ENCODE data around the gene IMPG1. TPM values are rescaled to one million over a fixed set of nuclear protein-coding genes. Genes with fewer than 3 reads are reported as not detected.

The IMPG1 gene
- total and polyA plus RNA-seq, 10 of the 15 experiments (the other 5 are each of a cell fraction or from before 2014, with no cell fraction given), result not detected

DNA sequence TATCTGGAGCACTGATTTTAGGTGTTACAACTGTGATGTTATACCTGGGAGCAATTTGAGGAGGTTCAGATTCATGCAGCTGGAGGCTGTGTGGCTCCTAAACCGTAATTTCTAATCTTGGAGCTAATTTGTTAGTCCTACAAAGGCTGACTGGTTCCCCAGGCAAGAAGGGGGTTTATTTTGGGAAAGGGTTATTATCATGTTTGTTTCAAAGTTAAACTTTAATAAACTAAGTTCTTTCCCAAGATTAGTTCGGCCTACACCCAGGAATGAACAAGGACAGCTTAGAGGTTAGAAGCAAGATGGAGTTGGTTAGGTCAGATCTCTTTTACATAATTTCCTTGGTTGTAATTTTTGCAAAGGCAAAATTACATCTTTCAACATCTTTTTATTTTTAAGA, 187.6 kb downstream of the IMPG1 start (continued):
- no peak for TF ChIP-seq KDM1A (IDR thresholded peaks at IDR 0.05; ENCODE audit: borderline replicate concordance)

DNA sequence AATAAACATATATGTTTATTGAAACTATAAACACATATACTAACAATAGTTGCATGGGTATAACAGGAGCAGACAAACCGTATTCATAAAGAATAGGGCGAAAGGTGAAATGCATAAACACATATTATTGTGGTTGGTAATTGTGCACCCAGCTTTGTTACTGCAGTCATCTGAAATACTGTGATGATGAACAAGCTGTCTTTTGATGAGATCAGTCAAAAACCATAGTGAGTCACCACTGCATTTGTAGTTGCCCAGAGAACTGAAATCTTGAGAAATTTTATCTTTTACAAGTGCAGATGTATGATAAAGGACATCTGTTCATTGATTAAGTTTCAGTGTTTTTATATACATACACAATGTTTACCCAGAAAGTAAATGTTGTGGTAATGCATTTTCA, 189.7 kb downstream of the IMPG1 start:
- H3K9me3 ChIP-seq (replicated peaks; ENCODE audit: control insufficient read depth, insufficient read depth, low read length), result no peaks in the 10 kb centered on the region
- ATAC-seq, result no peak
- no peak for DNase-seq (ENCODE audit: low read depth, low spot score)
- no peaks in the 10 kb centered on the region for H4K20me1 ChIP-seq (ENCODE audit: control insufficient read depth, insufficient read depth)
- H3K4me3 ChIP-seq, result no peak overlapping the region
- H3K27me3 ChIP-seq (replicated peaks in 1 of 2; ENCODE audit: control insufficient read depth in 2 of 2, insufficient read depth in 2 of 2, low read length in 1 of 2), result no peaks in the 10 kb centered on the region
- H2AFZ ChIP-seq (ENCODE audit: control insufficient read depth, low read depth, low read length), result no peak overlapping the region
- SMC1A ChIA-PET (ENCODE audit: uncharacterized antibody, unreplicated experiment), result no interaction called here
- no peak overlapping the region for H3K4me2 ChIP-seq (ENCODE audit: control insufficient read depth, insufficient read depth)
- H3K4me1 ChIP-seq (ENCODE audit: control insufficient read depth, insufficient read depth, low read length), result no peaks in the 10 kb centered on the region
- POLR2A ChIA-PET, result no interaction called here
- no peak overlapping the region for H3K9ac ChIP-seq (ENCODE audit: control insufficient read depth, insufficient read depth, low read length)
- WGBS (ENCODE audit: insufficient coverage, insufficient replicate concordance, low lambda C conversion rate, missing lambda C conversion rate), result 52% methylated on average over 2 of the region's 2 CpGs
- in situ Hi-C loops (cut with MboI) (no loop called here), intact Hi-C loops (cut with micrococcal nuclease; ENCODE audit: unreplicated experiment) (no loop called here)
- no TSS peak for BruUV-seq (replicated peaks)
- H3K27ac ChIP-seq (ENCODE audit: control insufficient read depth, insufficient read depth), result no peak overlapping the region
- FAIRE-seq, result no peak
- no peaks in the 10 kb centered on the region for H3K79me2 ChIP-seq (ENCODE audit: control insufficient read depth, insufficient read depth, low read length)
- RAD21 ChIA-PET (ENCODE audit: unreplicated experiment), result no interaction called here
- no peaks in the 10 kb centered on the region; a peak in 1 of 4 replicates for H3K36me3 ChIP-seq (ENCODE audit: control insufficient read depth in 2 of 2, insufficient read depth in 2 of 2, low read length in 1 of 2)
- CTCF ChIA-PET, result interaction anchor here (4.6 kb wide), 1 partner anchor 11 kb away, joined by 35 read pairs; no protein-coding TSS in a partner anchor
- no peak for TF ChIP-seq STAT3 (IDR thresholded peaks at IDR 0.05; ENCODE audit: low read depth, low read length)
- TF ChIP-seq RELA (IDR thresholded peaks at IDR 0.05; ENCODE audit: borderline replicate concordance, partially characterized antibody), result no peak
- TF ChIP-seq SRF (IDR thresholded peaks at IDR 0.05; ENCODE audit: low read depth in 2 of 2, low read length in 2 of 2), result no peak
- TF ChIP-seq SMARCA5 (IDR thresholded peaks at IDR 0.05), result no peak
- TF ChIP-seq, protein P1, sequence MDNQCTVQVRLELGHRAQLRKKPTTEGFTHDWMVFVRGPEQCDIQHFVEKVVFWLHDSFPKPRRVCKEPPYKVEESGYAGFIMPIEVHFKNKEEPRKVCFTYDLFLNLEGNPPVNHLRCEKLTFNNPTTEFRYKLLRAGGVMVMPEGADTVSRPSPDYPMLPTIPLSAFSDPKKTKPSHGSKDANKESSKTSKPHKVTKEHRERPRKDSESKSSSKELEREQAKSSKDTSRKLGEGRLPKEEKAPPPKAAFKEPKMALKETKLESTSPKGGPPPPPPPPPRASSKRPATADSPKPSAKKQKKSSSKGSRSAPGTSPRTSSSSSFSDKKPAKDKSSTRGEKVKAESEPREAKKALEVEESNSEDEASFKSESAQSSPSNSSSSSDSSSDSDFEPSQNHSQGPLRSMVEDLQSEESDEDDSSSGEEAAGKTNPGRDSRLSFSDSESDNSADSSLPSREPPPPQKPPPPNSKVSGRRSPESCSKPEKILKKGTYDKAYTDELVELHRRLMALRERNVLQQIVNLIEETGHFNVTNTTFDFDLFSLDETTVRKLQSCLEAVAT (IDR thresholded peaks at IDR 0.05), result no peak
- TF ChIP-seq, protein P2, sequence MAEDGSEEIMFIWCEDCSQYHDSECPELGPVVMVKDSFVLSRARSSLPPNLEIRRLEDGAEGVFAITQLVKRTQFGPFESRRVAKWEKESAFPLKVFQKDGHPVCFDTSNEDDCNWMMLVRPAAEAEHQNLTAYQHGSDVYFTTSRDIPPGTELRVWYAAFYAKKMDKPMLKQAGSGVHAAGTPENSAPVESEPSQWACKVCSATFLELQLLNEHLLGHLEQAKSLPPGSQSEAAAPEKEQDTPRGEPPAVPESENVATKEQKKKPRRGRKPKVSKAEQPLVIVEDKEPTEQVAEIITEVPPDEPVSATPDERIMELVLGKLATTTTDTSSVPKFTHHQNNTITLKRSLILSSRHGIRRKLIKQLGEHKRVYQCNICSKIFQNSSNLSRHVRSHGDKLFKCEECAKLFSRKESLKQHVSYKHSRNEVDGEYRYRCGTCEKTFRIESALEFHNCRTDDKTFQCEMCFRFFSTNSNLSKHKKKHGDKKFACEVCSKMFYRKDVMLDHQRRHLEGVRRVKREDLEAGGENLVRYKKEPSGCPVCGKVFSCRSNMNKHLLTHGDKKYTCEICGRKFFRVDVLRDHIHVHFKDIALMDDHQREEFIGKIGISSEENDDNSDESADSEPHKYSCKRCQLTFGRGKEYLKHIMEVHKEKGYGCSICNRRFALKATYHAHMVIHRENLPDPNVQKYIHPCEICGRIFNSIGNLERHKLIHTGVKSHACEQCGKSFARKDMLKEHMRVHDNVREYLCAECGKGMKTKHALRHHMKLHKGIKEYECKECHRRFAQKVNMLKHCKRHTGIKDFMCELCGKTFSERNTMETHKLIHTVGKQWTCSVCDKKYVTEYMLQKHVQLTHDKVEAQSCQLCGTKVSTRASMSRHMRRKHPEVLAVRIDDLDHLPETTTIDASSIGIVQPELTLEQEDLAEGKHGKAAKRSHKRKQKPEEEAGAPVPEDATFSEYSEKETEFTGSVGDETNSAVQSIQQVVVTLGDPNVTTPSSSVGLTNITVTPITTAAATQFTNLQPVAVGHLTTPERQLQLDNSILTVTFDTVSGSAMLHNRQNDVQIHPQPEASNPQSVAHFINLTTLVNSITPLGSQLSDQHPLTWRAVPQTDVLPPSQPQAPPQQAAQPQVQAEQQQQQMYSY (CRISPR knock-in tag; IDR thresholded peaks at IDR 0.05), result no peak
- no peak for TF ChIP-seq ATF7 (IDR thresholded peaks at IDR 0.05; ENCODE audit: low read depth)
- TF ChIP-seq CBX5 (IDR thresholded peaks at IDR 0.05; ENCODE audit: low read depth), result no peak
- TF ChIP-seq, protein P3, sequence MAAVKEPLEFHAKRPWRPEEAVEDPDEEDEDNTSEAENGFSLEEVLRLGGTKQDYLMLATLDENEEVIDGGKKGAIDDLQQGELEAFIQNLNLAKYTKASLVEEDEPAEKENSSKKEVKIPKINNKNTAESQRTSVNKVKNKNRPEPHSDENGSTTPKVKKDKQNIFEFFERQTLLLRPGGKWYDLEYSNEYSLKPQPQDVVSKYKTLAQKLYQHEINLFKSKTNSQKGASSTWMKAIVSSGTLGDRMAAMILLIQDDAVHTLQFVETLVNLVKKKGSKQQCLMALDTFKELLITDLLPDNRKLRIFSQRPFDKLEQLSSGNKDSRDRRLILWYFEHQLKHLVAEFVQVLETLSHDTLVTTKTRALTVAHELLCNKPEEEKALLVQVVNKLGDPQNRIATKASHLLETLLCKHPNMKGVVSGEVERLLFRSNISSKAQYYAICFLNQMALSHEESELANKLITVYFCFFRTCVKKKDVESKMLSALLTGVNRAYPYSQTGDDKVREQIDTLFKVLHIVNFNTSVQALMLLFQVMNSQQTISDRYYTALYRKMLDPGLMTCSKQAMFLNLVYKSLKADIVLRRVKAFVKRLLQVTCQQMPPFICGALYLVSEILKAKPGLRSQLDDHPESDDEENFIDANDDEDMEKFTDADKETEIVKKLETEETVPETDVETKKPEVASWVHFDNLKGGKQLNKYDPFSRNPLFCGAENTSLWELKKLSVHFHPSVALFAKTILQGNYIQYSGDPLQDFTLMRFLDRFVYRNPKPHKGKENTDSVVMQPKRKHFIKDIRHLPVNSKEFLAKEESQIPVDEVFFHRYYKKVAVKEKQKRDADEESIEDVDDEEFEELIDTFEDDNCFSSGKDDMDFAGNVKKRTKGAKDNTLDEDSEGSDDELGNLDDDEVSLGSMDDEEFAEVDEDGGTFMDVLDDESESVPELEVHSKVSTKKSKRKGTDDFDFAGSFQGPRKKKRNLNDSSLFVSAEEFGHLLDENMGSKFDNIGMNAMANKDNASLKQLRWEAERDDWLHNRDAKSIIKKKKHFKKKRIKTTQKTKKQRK (IDR thresholded peaks at IDR 0.05; ENCODE audit: low read depth, low read length), result no peak
- no peak for TF ChIP-seq ZSCAN29 (IDR thresholded peaks at IDR 0.05)
- TF ChIP-seq TBL1XR1 (IDR thresholded peaks at IDR 0.05; ENCODE audit: low read depth, low read length), result no peak
- no peak for TF ChIP-seq TAF1 (IDR thresholded peaks at IDR 0.05; ENCODE audit: borderline replicate concordance, low read depth, low read length)
- no peak for TF ChIP-seq KLF5 (IDR thresholded peaks at IDR 0.05; ENCODE audit: partially characterized antibody)
- TF ChIP-seq, protein P4, sequence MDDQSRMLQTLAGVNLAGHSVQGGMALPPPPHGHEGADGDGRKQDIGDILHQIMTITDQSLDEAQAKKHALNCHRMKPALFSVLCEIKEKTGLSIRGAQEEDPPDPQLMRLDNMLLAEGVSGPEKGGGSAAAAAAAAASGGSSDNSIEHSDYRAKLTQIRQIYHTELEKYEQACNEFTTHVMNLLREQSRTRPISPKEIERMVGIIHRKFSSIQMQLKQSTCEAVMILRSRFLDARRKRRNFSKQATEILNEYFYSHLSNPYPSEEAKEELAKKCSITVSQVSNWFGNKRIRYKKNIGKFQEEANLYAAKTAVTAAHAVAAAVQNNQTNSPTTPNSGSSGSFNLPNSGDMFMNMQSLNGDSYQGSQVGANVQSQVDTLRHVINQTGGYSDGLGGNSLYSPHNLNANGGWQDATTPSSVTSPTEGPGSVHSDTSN (IDR thresholded peaks at IDR 0.05; ENCODE audit: insufficient replicate concordance, low read depth, low read length), result no peak

All from GM12878 (cell line).